Measurements from ENCODE around the gene ARFGEF3. TPM values are rescaled to one million over a fixed set of nuclear protein-coding genes. Genes with fewer than 3 reads are reported as not detected.
A peak's percentile ranks its signal among the peaks of the same experiment; 100 is the strongest.
"Not testable (repeated sequence)": the region's sequence is repeated elsewhere in the genome, so short reads cannot be mapped to it uniquely, and the experiment has no call there.

The ARFGEF3 gene
- total RNA-seq, 1 experiment from 2014 or later, result 3.3 TPM

GRCh38 chr6:138346302-138347195, 184.8 kb downstream of the ARFGEF3 start:
- DNase-seq (ENCODE audit: low read depth), result no peak

- DNase-seq (ENCODE audit: low read depth), result no peak
Measured at GRCh38 chr6:138347864-138348263, 186.1 kb downstream of the ARFGEF3 start.

DNA sequence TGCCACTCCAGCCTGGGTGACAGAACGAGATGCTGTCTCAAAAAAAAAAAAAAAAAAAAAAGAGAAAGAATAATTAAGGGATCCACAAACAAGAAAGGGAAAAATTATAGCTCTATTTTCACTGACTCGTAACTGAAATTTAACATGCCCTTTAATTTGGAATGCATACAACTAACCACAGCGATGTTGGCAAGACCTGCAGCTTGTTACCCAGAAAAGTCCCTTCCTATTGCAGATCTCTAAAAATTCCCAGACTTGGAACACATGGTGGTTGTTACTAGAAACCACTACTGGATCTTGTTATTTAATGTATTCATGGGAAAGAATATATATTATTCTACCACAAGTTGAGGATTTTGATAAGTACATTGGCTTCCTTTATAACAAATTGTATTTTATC, 188.2 kb downstream of the ARFGEF3 start:
- DNase-seq (ENCODE audit: low read depth), result peak; percentile 13

- no peak for DNase-seq (ENCODE audit: low read depth)
Measured at GRCh38 chr6:138357928-138358327, 196.2 kb downstream of the ARFGEF3 start.

GRCh38 chr6:138368684-138369083, 206.9 kb downstream of the ARFGEF3 start:
- DNase-seq (ENCODE audit: low read depth), result not testable (repeated sequence)

DNA sequence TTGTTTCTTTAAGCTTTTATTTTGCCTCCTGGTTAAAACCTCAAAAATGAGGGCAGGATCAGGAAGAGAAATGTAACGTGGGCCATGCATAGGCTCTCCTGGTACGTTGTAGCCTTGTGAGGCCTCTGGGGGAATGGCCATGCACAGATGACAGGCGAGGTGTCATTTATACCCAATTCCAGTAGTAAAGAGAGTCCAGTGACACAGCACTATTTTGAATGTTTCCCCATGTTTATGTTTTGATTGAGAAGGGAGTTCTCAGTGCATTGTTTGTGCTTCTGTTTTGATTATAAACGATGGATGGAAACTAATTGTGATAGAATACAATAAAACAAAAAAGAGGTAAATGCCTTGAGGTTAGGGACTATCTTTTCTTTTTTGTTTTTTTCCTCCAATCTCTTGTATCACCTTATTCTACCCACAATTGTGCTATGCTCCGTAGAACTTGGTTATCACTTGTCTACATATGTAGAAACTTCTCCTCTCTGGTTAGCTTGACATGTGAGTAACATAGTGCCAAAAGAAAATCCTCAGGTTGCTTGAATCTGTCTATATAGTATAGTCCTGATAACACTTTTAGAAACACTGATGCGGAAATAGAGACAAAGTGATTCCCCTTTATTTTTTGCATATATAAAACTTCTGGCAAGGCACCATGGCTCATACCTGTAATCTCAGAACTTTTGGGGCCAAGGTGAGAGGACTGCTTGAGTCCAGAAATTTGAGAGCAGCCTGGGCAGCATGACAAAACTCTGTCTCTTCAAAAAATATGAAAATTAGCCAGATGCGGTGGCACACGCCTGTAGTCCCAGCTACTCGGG, 209.1 kb downstream of the ARFGEF3 start:
- no peak for DNase-seq (ENCODE audit: low read depth)

GRCh38 chr6:138371452-138371711, 209.6 kb downstream of the ARFGEF3 start:
- no peak for DNase-seq (ENCODE audit: low read depth)

- DNase-seq (ENCODE audit: low read depth), result peak; percentile 36
Measured at GRCh38 chr6:138371720-138372119, 210.0 kb downstream of the ARFGEF3 start.

GRCh38 chr6:138372711-138373463, 211.1 kb downstream of the ARFGEF3 start:
- DNase-seq (ENCODE audit: low read depth), result peak; percentile 10

DNA sequence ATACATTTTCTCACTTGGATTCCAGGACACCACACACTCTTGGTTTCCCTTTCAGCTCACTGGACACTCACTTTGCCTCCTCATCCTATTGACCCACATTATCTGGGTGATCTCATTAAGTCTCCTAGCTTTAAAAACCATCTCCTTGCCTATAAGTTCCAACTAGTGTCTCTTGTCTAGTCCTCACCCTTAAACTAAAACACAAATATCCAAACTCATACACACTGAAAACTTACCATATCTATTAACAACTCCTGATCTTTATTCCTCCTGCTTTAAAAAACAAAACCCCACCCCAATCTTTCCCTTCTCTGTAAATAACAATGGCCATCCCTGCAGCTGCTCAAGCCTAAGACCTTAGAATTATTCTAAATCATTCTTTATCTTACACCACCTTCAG, 212.5 kb downstream of the ARFGEF3 start:
- no peak for DNase-seq (ENCODE audit: low read depth)

- DNase-seq (ENCODE audit: low read depth), result no peak
Measured at GRCh38 chr6:138374815-138375214, 213.1 kb downstream of the ARFGEF3 start.

DNA sequence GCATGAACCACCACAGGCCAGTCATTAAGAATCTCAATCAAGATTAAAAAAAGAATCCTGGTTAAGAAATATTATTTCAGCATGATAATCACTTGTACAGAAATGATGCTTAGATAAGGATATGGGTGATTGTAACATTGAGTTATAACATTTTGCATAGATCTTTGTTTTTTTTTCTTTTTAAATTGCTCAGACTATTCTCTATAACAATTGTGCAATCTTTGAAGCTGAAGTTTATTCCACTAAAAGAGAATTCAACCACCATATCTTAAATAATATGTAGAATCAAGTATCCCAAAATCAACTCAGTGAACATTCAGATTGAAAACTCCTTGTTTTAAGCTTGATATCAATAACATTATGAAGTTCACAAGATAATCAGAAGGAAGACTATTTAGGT, 215.3 kb downstream of the ARFGEF3 start:
- DNase-seq (ENCODE audit: low read depth), result no peak

DNA sequence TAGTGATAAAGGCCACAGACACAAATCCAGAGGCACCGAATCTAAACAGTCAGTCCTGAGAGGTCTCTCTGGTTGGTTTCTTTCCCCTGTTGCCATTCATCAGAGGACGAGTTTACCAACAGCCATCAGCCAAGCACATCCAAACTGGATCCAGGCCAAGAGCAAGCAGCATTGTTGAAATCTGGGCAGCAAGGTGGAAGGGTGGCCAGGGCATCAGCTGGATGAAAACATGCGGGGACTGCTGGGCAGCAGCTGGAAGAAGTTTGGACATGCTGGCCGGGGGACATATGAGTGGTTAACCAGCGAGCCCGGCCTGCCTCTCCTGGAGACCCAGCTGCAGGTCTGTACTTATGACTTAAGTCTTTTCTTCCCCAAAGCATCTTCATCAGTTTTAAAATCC, 216.1 kb downstream of the ARFGEF3 start, which contains the start of gene SMIM28:
Gene SMIM28 (plus strand): TSS at position 62 of the 400 bp plus-strand sequence. CDS start 168 bp downstream, at position 230.
- DNase-seq (ENCODE audit: low read depth), result no peak

- DNase-seq (ENCODE audit: low read depth), result no peak
Measured at GRCh38 chr6:138378463-138378862, 216.7 kb downstream of the ARFGEF3 start.

DNA sequence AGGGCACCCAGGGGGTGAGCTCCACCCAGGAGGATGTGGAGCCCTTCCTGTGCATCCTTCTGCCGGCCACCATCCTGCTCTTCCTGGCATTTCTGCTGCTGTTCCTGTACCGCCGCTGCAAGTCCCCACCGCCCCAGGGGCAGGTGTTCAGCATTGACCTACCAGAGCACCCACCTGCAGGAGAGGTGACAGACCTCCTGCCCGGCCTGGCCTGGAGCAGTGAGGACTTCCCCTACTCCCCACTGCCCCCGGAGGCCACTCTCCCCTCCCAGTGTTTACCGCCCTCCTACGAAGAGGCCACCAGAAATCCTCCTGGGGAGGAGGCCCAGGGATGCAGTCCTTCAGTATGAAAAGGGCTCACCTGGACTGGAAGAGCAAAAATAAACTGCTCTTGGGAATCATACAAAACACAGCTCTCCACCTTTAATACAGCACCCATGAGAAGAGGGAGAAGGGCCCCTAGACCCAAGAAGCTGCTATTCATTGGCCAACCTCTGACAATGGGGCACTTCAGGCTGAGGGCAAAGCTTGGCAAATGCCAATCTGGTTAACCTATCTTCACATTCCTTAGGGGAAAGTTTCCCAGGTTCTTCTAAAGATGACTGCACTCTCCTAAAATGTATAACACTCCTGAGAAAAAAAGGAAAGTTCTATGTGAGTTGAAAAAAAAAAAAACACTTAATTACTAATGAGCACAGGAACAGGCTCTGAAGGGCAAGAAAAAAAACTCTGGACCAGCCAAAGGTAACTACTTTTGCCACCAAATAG, 220.9 kb downstream of the ARFGEF3 start:
- no peak for DNase-seq (ENCODE audit: low read depth)

DNA sequence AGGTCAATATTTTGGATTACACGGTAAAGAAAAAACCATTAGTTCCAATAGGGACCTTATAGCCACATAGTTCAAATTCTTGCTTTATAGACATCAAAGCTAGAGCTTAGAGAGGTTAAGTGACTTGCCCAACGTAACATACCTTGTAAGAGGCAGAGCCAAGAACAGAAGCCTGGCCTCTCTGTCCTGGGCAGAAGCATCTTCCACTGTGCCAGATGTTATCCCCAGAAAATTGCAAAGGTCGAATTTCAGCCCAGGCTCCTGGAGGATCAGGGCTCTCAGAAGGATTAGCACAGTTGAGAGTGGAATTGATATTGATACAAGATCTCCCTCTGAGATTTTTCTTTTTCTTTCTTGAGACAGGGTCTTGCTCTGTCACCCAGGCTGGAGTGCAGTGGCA, 222.0 kb downstream of the ARFGEF3 start:
- DNase-seq (ENCODE audit: low read depth), result no peak

DNA sequence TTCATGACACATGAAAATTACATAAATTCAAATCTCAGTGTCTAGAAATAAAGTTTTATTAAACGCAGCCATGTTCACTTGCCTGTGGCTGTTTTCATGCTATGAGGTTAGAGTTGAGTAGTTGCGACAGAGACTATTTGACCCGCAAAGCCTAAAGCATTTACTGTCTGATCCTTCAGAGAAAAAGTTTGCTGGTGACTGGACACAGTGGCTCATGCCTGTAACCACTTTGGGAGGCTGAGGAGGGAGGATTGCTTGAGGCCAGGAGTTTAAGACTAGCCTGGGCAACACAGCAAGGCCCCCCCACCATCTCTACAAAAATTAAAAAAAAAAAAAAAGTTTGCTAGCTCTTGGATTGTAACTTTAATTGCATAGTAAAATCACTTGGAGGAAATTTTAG, 225.2 kb downstream of the ARFGEF3 start:
- no peak for DNase-seq (ENCODE audit: low read depth)

- no peak for DNase-seq (ENCODE audit: low read depth)
Measured at GRCh38 chr6:138387577-138388368, 226.0 kb downstream of the ARFGEF3 start.

DNA sequence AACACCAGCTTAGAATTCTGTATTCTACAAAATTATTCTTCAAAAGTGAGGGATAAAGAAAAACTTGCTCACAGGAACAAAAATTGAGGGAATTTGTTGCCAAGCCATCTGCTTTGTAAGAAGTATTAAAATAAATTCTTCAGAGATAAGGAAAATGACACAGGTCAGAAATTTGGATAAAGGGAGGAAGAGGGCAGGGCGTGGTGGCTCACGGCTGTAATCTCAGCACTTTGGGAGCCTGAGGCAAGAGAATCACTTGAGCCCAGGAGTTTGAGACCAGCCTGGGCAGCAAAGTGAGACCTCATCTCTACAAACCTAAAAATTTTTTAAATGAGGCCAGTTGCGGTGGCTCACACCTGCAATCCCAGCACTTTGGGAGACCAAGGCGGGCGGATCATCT, 227.8 kb downstream of the ARFGEF3 start:
- DNase-seq (ENCODE audit: low read depth), result no peak

Data from Daoy (cell line).